GM15510 (cell line): Measurements from ENCODE around the gene SLC18B1.

Source experiments
- POLR2A ChIP-seq: IDR thresholded peaks from 3 replicates; pipeline ENCODE4 v1.6.1; 2011; ENCODE audit warnings: borderline replicate concordance; ENCODE audit not compliant: insufficient read length; ENCODE audit errors: extremely low read depth

SLC18B1 gene

DNA sequence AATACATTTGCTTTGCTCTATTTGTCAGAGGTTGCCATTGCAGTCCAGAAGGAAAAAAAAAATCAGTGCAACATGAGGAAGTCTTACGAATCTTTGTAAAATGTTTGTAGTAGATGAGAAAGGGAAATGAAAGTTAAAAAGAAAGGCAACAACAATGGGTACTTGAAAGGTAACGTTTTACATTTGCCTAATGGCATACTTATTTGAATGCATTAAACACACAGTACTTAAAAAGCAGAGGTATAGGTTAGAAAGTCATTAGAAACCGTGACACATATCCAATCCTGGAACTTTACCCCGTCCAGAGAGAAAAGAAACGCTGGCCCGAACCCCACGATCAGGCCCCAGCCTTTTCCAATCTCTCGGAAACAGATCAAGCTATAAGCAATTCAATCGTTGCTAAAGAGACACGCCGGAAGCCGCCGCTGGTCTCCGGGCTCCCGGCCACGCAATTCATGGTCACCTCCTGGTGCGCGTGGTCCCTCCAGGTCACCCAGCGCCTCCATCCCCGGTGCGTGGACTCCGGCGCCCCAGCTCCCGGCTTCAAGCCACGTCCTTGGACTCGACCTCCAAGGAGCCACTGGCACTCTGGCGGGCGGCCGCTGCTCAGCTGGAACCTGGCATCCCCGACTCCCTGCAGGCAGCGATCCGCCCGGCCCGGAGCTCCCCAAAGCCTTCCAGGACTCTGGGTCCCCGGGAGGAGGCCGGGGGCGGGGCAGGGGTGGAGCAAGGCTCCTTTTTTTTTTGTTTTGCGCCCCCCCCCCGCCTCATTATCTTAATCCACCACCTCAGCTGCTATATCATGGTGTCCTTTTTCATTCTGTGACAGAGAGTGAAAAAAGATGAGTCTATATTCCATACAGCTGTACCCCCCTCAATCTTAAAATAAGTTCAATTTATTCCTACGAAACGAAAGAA lies at the start of gene SLC18B1:
Gene SLC18B1, minus strand, starts transcription at position 687 of the 918 bp plus-strand sequence. Its CDS starts 181 bp downstream, at position 506.
- TF ChIP-seq POLR2A: no peak

- TF ChIP-seq POLR2A: no peak
These were observed 45.0 kb upstream of the SLC18B1 start for GRCh38 chr6:132843316-132844035.

DNA sequence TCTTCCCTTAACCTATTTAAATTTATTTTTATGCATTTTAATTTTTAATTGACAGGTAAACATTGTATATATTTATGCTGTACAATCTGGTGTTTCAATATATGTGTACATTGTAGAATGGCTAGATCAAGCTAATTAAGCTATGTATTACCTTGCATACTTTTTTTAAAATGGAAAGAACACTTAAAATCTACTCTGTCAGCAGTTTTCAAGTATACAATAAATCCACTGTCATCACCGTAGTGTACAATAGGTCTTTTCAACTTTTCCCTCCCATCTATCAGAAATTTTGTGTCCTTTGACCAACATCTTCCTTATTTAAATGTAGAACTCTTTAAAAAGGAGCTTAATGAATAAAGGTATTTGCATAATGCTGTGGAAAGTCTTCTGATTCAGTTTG lies 43.5 kb upstream of the SLC18B1 start:
- no peak for TF ChIP-seq POLR2A

- no peak for TF ChIP-seq POLR2A
These were observed 34.5 kb upstream of the SLC18B1 start for GRCh38 chr6:132832891-132833290.

DNA sequence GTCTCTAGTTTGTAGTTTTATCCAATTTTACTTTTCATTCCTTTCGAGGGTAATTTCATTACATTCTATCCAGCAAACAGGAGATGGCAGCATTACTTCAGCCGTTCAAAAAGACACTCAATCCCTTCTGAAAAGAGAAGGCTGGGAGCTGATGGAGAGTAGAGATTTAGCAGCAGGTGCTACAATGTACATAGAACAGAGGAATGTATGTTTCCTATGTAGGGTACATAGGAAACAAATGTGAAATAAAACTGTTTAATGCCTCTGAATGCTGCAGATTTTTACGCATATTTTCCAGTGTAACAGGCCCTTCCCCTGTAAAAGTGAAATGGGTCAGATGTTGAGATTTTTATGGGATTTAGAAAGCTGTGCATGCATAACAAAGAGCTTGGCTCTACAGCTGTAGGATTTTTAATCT lies 31.9 kb upstream of the SLC18B1 start:
- no peak for TF ChIP-seq POLR2A

GRCh38 chr6:132820629-132821381 lies 22.4 kb upstream of the SLC18B1 start:
- no peak for TF ChIP-seq POLR2A

DNA sequence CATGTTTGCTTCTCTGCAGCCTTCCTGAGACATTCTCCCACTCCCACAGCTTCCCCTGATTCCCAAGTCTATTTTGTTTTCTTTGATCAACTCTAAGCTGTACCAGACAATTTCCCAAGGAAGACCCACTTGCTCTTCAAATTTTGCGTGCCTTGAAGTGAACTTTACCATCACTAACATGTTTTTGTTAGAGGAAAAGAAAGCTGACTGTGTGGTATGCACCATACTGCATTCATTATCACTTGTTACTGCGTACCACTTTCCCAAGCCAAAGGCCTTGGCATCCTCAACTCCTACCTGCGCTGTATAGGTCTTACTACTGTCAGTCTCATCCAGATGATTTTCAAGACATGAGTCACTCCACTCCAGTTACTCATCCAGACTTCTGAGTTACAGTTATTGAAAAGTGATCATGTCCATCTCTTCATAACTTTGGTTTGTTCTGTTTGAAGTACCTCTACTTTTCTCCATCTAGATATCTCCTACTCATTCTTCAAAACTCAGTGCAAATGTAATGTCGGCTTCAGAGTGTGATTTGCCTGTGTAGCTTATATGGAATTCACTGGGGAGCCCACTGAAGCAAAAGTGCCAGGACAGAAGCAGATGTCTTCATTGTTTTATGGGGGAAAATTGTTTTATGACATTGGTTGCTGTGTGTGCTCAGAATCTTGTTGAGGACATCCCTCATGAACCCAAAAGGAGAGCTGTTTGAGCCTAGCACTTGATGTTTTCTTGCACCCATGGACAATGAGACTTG lies 21.1 kb upstream of the SLC18B1 start:
- TF ChIP-seq POLR2A: no peak

- no peak for TF ChIP-seq POLR2A
These were observed 20.2 kb upstream of the SLC18B1 start for GRCh38 chr6:132818404-132819359.

GRCh38 chr6:132817554-132818403 lies 19.3 kb upstream of the SLC18B1 start:
- TF ChIP-seq POLR2A: peak; percentile 35

DNA sequence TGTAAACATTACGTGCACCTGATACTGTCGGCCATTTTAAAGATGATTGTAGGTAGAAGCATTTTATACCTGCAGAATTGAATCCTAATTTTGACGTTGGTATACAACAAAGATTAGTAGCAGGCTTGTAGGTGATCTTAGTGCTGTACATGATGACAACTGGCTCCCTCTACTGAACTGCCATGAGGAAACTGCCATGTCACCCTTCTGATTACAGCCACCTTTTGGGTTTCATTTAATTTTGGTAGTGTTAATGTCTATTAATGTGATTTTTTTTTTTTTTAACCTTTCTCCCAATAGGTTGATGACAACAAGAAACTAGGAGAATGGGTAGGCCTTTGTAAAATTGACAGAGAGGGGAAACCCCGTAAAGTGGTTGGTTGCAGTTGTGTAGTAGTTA lies 18.2 kb upstream of the SLC18B1 start:
- TF ChIP-seq POLR2A: no peak

DNA sequence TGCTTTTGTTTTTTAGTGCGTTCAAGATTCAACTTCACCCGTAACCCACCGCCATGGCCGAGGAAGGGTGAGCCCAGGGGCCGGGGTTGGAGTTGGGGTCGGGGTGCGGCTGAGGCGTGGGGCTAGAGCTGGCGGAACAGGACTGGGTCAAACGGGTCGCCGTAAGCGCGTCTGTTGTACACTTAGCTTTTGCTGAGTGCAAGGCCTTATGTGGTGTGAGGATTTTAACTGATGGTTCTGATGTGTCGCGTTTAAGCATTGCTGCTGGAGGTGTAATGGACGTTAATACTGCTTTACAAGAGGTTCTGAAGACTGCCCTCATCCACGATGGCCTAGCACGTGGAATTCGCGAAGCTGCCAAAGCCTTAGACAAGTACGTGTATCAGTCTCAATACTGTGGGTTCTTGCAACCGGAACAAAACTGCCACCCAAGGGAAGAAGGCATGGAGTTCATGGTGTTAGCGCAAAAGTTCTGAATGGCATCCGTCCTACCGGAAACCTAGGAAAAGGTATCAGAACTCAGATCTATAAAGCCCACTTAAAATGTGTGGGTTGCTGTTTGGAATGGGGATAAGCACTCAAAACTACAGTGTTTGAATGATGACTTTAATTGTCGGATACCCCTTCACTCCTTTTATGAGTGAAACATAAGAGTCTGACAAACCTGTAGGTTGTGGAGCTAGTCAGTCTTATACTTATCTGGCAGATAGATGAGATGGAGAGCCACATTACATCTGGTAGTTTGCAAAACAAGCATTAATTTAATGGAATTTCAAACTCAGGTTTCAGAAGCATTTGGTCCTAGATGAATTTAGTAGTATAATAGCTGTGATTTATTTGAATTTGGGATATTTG lies 16.5 kb upstream of the SLC18B1 start:
- peak; percentile 7 for TF ChIP-seq POLR2A
